SHP77 (cell line): ENCODE results near the gene PDLIM5.
"Not testable (repeated sequence)": the region's sequence is repeated elsewhere in the genome, so short reads cannot be mapped to it uniquely, and the experiment has no call there.

Experiments
- DNase-seq, 2 experiments: peaks; one replicate each; lab custom pipeline; 2025; lab: John Stamatoyannopoulos, UW

PDLIM5 gene

DNA sequence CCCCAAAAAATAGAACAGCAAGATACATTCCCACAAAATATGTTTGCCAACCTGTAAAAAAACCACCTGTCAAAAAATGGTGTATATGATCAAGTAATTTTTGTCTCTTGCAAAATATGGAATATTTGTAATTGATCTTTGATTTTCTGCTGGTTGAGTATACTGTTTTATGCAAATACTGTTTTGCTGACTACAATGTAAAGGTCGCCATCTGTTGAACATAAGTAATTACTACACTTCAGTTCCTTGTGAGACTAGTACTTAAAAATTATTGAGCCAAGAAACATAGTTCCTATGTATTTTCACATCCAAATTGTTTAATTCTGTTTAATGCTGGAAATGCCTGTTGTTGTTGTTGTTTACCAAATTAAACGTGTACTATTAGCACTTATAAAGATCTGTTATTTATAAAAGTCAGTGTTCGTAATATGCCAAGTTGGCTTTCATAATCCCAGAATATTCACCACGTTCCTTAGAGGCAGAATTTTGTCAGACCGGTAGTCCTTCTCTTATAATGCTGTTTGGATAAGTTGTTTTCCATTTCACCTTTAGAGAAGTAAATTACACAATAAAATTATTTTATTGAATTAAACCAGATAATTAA lies 144.2 kb downstream of the PDLIM5 start:
- peak; percentile 5 to 6 for DNase-seq

DNA sequence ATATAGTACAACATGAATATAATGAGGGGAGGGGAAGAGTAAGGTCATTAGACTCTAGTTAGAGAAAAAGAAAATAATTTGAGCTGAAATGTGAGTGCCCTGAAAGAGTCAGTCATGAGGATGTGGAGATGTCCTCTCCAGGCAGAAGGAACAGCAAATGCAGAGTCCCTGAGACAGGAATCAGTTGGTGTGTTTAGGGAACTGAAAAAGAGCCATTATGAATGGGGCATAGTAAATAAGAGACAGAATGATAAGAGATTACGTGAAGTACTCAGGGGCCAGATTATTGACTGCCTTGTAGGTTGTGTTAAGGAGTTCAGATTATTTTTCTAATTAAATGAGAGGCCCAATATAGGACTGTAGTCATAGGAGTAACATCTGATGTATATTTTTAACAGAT lies 147.0 kb downstream of the PDLIM5 start:
- DNase-seq, result no peak

DNA sequence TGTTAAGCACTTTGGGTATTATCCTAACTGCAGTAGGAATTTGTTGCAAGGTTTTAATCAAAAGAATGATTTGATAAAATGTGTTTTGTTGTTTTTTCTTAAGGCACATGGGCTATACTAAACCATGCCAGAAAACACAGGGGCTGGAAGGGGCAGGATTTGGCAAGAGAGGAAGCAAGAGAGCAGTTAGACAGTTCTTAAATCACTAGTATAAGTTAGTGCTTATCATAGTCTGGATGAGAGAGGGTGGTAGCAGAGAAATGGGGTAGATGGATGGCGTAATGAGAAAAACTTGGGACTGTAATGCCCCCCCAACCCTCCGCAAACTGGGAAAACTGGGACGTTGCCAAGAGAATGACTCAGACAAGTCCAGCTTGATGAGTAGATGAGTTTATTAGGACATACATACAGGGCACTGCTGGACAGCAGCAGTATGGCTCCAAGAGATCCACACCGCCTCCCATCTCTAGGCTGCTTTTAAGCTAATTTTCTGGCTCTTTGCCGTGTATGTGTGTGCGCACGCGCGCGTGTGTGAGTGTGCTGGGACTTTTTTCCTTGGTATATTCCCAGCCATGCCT lies 151.5 kb downstream of the PDLIM5 start:
- no peak for DNase-seq

DNA sequence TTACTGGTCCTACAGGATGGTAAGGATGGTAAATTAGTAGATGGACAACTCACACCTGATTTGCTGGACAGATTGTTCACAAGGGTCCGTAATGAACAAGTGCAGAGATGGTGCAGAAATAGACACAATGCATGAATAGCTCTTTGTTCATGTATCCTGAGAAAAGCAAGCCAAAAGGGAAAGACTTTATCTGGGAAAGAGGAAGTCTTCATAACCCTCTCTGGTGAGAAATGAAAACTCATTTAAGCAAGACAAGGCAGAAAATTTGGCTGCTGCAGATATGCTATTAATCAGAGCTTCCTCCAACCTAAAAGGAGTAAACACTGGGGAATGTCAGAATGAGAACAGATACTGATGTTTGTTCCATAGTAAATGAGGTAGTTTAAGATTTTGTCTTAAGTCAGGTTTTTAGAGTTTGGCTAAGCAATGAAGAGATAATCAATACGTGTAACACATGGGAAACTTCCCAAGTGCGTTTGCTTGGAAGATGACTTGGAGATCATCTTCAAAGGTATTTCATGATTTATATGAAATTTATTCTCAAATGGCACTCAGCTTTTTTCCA lies 153.6 kb downstream of the PDLIM5 start:
- DNase-seq, result no peak

DNA sequence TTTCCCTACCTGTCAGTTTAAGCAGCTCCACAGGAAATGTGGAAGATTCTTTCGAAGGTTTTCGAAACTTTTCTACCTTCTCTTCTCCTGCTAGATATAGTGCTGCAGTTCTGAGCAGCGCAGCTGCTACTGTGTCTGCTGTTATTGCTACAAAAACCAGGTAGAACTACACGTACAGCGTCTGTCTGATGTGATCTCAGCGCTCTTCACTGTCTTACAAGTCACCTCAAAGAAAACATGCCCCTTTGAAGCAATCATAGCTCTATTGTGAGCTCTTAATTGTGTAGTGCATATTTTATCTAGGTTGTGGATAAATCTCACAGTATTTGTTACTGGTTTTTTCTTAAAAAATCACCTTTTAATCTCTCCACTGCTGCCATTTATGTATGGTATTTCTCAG lies 158.4 kb downstream of the PDLIM5 start:
- DNase-seq, result no peak

DNA sequence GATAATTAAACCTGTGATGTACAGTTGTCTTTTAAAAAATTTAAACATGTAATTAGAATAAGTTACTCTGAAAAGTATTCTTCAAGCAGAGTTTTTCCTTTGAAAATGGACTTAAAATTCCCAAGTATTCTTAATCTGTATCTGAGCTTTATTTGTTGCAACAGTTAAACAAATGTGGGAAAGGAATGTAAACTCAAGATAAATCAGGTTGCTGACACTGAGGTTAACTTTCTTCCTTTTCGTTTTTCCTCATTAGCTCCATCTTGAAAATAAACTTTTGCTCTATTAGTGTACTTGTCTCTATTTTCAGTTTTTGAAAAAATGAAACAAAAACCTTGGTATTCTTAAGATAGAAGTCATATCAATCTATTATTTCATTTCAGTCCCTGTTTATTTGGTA lies 161.5 kb downstream of the PDLIM5 start:
- no peak for DNase-seq

DNA sequence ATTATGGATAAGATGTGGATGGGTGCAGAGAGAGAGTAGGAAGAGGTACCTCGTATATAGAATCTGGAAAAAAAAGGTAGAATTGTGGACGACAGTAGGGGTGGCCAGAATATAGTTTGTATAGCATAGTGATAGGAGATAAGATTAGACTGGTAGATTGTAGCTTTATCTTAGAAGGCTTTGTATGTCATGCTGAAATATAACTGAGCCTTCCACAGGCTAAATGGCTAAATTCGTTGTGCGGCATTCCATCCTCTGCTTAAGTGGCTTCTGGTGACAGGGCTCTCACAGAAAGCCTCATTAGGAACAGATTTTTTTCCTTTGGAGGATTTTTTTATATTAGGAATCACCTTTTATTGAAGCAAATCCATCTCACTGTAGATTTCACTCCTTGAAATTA lies 163.7 kb downstream of the PDLIM5 start:
- no peak for DNase-seq

DNA sequence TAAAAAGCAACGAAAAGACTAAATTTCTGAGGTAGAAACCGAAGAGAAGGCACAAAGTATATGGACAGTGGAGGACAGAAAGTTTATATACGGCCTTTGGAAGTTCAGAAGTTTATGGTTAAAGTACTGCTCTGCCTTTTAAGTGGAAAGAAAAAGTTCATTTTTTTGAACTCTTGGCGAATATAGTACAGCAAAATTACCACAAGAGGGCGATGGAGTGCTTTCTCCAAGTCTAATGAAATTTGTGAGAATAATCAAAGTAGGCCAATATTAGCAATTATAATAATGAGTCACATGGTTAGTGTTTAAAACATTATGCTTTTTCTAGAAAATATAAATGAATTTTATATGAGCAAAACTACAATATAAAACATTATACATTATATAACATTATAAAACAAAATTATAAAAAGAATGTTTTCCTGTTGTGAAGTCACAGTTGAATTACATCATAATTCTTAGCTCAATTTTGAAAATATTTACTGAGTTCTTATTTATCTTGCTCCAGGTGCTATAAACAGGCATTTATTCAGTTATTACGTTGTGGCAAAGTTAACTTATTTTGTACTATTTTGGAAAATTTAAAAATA lies 169.8 kb downstream of the PDLIM5 start:
- no peak for DNase-seq

DNA sequence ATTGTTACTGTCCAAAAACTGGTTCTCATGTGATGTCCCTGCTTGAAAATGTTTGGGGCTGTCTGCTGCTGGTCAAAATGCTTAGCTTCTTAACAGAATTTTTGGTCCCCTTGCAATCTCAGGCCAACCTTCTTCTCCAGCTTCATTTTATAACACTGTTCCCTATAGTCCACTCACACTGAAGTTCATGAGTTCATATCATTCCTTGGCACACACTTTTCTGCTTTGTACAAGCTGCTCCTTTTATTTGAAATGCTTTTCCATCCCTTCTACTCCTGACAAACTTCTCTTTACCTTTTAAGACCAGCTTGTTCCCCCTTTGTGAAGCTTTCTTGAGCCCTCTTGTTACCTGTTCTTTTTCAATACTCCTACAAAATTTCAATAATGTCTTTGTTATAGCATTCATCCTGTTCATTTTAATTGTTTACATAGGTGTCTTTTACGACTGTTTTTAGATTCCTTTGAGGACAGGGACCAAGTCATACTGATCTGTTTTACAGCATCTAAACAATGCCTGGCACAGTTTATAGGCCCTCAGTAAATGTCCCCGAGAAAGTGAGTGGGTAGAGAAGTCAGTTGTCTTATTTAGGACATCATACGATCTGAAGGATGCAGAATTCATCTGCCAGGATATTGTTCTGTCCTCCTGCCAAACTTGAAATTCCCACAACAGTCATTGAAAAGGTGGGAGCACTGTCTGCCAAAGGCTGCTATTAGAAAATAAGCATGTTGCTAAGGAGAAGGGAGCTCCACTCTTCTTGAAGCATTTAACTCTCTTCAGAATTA lies 171.6 kb downstream of the PDLIM5 start:
- no peak for DNase-seq

DNA sequence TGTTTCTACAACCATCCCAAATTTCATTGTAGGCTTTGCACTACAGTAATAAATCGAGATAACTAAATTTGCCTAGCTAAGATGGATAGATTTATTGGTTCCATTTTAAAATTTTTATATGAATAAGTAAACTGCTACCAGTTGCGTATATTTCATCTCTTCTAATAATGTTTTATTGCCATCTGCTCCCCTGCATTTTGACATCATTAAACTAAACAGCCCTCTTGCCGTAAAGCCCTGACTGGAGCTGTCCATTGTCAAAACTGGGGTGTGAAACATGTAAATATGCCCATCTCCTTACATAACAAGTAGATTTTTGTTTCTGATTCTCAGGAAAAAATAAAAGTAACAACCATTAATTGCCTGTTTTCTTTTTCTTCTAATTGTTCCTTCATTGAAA lies 175.2 kb downstream of the PDLIM5 start:
- no peak for DNase-seq

DNA sequence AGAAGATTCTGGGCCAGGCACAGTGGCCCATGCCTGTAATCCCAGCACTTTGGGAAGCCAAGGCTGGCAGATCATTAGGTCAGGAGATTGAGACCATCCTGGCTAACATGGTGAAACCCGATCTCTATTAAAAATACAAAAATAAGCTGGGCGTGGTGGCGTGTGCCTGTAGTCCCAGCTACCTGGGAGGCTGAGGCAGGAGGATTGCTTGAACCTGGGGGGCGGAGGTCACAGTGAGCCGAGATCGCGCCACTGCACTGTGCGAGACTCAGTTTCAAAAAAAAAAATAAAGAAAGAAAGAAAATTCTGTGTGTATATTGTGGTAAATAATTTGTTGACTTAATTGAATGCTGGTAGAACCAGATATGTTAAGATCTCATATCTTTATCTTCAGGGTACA lies 177.3 kb downstream of the PDLIM5 start:
- not testable (repeated sequence) for DNase-seq

DNA sequence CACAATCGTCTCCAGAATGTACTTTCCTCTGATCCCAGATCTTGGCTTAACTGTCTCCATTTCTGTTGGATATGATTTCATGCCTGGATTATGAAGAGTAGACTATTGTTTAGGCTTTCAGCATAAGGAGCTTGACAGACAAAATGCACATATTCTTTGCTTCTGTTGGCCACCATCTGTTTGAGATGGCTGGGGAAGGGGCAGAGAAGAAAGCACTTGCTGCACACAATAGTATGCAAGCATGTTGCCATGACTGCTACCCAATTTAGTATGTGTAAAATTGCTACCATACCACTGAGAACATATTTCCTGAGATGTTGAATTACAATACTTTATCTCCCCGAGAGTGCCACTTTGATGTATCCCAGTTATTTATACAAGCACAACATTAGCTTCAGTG lies 178.1 kb downstream of the PDLIM5 start:
- no peak for DNase-seq

DNA sequence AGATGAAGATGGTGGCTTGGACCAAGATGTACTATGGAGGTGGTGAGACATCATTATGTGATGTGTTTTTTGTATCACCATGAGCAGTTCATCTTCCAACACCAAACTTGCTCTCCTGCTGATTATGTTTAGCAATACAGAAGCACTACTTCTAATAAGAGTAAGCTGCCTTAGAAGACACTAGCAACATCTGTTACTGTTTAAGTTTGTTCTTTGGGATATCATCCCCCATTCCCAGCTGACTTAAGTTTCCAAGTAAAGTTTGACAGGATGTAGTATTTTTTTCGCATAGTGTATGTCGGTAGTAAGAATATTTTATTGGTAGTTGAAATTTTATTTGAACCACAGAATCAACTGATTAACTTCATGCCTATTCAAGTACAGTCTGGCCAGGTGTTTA lies 182.5 kb downstream of the PDLIM5 start:
- no peak for DNase-seq

DNA sequence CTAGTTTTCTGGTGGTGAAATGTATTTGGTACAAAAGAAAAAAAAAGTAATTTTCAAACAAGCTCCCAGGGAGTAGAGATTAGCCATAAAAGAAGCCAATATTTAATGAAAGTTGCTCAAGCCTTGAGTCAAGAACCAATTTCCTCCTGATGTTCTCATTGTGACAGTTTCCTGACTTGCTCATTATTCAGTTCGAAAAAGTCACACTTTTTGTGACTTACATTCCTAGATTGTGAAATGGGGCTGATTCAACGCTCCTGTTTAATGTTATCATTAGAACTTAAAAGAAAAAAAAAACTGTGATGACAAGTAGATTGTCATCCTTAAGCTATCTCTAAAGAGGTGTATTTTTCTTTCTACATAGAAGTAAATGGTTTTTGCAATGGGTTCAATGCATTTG lies 183.4 kb downstream of the PDLIM5 start:
- no peak for DNase-seq

DNA sequence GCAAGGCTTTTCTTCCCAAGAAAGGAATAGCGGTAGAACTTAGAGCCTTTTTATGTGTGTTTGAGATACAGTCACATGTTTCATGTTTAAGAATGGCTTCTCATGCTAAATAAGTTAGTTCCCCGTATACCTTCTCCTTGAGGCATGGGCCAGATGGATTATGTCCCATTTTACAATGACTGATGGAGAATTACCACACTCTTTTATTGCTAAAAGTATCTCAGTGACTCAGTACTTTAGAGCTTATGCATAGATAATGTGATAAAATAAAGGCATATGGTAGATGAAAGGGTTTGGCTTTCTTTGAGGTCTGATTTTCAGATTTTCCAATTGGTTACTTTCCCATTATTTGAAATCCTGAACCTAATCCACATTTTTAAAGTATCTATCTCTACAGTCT lies 184.3 kb downstream of the PDLIM5 start:
- no peak for DNase-seq

DNA sequence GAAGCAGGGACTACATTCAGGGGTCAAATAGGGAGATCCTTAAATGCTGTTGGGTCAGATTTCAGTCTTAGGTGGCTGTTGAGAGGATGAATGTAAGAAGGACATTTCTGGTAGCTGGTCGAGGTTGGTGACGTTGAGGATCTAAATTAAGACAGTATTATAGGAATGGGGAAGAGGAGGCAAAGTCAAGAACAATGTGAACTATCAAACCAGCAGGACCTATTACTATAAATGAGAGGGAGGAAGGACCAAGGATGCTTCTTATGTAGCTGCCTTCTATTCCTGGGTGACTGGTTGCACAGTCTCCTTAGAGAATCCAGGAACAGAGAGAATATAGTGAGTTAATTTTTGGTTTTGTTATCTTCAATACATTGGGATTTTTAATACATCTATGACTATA lies 187.6 kb downstream of the PDLIM5 start:
- no peak for DNase-seq

DNA sequence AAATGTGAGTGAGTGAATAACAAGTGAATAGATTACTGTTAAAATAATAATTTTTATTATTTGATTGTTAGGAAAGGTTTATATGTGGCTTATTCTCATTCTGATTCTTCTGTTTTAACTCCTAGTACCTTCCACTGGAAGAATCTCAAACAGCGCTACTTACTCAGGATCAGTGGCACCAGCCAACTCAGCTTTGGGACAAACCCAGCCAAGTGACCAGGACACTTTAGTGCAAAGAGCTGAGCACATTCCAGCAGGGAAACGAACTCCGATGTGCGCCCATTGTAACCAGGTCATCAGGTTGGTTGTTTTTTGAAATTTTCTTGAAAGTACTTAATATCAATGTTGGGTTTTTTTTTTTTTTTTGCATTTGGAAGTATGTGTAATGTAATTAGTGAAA lies 188.4 kb downstream of the PDLIM5 start:
- DNase-seq, result no peak

DNA sequence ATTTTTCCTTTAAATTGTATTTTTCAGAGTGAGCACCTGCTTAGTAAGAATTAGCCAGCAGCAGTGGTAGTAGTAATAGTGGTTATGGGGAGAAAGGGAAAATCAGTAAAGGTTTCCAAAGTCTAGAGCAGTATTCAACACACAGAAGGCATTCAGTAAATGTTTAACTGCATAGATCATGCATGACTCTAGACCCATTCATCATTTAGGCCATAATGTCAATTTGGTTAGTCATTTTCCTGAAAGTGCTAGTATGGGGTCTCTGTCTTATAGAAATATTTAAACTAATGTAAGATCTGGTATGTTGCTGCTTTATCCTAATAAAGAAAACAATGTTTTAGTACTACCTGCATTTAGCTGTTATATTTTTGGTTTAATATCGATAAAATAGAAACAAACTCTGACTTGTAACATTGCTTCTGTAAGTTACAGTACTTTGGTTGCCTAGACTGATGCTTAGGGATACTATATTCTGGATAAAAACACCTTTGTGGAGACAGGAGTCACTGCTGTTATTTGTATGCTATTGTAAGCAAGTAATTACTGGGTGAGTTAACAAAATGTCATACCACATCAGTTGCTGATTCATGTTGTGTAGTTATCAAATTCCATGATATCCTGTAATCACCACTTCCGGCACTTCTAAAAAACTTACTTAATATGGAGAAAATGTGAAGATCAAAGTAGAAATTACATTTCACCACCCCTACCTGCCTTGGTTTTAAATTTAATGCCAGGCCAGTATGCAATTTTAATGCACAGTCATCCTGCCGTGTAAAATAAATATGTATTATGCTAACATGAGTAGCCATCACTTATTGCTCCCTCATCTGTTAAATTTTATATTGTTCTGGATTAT lies 190.2 kb downstream of the PDLIM5 start:
- DNase-seq, result no peak

DNA sequence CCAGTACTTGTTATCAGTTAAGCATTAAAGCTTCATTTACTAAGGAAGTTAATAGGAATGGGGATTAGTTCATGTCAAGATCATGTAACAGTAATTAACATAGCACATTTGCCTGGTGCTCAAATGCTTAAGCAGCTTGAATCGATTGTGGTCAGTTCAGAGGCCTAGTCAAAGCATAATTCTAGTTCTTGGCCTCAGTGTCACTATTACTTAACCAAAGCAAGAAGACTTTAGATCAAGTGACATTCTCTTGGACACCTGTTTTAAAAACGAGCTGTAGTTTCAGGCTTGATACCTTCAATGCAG lies 190.8 kb downstream of the PDLIM5 start:
- no peak for DNase-seq

DNA sequence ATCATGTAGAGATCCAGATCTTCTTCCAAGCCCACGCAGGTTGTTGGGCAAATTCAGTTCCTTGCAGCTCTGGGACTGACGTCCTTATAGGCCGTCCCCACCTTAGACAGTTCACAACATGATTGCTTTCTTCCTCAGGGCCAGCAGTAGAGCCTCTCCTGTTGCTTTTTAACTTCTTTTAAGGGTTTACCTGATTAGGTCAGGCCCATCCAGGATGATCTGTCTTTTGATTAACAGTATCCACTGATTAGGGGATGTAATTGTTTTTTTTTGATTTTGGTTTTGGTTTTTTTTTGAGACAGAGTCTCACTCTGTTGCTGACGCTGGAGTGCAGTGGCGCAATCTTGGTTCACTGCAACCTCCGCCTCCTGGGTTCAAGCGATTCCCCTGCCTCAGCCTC lies 197.0 kb downstream of the PDLIM5 start:
- DNase-seq, result no peak

DNA sequence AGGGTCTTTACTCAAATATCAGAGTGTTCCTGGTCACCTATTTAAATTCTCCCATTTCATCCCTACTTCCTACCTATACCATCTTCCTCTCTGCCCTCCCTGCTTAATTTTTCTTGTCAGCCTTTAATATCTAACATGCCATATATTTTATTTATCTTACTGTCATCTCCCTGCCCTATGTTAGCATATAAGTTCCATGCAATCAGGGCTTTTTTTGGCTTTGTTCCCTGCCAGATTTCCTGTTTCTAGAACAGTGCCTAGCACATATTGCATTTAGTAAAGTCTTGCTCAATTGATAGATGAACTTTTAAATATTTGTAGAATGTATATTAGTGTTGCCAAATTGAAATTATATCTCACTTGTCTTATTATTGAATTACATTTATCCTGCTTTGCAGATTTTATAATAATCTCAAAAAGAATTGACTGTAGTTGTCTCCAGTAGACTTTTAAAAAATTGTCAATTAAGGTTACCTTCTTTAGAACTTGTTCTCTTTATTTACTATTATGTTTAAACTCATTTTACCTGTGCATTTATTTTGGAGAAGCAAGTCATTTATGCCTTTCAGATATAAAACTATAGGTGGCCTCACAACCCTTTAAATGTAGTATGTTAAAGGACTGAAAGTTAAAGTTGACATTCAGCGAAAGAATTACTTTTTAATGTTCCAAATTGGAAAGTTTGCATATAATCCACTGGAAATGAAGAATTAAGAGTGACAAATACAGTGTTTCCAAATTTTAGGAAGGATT lies 197.8 kb downstream of the PDLIM5 start:
- no peak for DNase-seq

DNA sequence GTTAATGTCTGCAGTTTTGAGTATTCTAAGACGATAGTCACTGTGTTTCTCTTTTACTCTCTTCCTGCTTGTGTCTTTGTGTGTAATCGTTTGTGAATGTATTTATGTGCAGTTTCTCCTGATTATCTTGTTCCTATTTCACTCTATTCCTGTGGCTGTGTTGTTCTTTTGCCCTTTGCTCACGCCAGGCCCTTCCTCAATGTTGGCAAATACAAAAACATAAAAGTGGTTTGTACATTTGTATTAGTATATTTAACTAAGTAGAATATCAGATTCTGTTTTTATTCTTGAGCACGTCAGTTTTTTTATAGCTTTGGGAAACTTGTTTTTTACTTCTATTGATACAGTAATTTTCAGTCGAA lies 198.4 kb downstream of the PDLIM5 start:
- no peak for DNase-seq
